GM03348 (cell line): ENCODE measurements around the gene AP3B2.
A peak's percentile ranks its signal among the peaks of the same experiment; 100 is the strongest.

ENCODE experiments used
- DNase-seq: peaks from one replicate; pipeline ENCODE4 v3.0.0; 2012; ENCODE audit warnings: low spot score

AP3B2 gene

GRCh38 chr15:82698711-82699345 lies 10.8 kb downstream of the AP3B2 start:
- DNase-seq = no peak

GRCh38 chr15:82697735-82698407 lies 11.8 kb downstream of the AP3B2 start:
- DNase-seq = no peak

- DNase-seq = no peak
These were observed 17.5 kb downstream of the AP3B2 start for GRCh38 chr15:82692171-82692570.

GRCh38 chr15:82689147-82689546 lies 20.5 kb downstream of the AP3B2 start:
- no peak for DNase-seq

DNA sequence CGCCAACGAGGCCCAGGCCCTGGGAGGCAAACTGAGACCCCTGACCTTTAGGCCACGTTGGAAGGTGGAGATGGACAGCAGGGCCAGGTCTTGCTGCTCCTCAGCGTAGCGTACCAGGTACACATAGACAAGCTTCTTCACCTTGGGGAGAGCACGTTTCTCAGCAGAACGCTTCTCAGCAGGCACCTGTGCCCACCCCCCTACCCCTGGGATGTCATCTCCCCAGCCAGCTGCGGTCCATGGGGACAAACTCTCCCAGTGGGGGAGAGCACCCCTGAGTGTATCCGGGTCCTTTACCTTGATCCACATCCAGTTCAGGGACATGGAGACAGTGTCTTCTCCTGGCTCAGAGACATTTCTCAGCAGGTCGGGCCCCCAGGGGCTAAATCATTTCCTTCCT lies 21.0 kb downstream of the AP3B2 start:
- no peak for DNase-seq

- DNase-seq = no peak
These were observed 28.3 kb downstream of the AP3B2 start for GRCh38 chr15:82681371-82681770.

GRCh38 chr15:82680200-82681102 lies 29.2 kb downstream of the AP3B2 start:
- no peak for DNase-seq

GRCh38 chr15:82679626-82680199 lies 30.0 kb downstream of the AP3B2 start:
- no peak for DNase-seq

DNA sequence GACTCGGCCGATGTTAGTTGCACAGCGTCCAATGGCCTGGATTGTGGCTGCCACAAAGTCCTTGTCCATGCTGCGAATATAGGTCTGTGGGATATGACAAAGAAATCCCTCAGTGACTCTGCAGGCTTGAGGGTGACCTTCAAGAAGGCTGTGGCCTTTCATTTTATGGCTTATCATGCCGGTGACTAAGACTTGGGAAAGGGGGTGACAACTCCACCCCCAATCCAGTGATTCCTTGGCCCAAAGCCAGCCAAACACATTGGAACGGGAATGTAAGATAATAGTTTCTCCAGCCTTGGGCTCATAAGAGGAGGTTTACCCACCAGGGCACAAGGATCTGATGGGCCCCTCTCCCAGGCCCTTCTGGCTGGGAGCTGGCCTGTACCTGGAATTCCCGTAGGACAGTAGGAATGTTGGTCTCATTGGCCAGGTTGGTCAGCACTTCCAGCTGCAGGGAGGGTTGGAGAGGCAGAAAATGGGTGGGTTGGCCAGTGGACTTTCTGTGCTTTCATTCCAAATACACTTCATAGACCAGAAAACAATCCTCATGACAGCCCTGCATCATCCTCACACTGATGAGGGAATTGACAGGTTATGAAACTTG lies 31.9 kb downstream of the AP3B2 start:
- no peak for DNase-seq

DNA sequence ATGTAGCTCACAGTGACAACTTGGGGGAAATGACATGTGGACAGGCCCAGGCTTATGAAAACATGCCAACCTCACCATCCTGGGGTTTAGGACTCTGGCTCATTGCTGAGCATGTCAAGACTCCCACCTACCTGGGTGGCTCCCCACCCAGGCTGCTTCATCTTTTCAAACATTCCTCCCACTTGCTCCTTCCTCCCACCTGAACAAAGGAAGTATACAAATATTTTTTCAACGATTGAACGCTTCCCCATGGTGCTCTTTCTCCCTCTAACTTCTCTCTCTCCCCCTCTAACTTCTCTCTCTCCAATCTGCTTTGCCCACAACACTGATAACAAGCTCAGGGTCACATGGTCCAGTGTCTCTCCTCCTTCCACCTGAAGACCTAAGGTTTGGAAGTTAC lies 34.8 kb downstream of the AP3B2 start:
- DNase-seq = no peak

- DNase-seq = no peak
These were observed 39.0 kb downstream of the AP3B2 start for GRCh38 chr15:82670699-82671098.

DNA sequence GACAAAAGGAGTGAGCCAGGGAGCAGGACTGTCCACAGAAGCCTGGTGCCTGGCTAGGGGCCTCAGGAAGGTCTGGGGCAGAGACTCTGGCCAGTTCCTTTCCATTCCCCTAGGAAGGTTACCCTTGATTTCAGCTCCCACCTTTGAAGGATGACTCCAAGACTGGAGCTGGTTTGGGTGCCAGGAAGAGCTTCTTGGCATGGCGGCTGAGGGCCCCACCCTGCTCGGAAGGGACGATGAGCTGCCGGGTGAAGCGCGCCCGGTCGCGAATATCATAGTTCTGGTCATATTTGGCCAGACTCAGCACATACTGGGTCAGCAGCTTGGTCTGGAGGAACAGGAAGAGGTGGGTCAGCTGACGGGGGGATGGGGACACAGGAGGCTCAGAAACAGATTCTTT lies 43.1 kb downstream of the AP3B2 start:
- DNase-seq = no peak

DNA sequence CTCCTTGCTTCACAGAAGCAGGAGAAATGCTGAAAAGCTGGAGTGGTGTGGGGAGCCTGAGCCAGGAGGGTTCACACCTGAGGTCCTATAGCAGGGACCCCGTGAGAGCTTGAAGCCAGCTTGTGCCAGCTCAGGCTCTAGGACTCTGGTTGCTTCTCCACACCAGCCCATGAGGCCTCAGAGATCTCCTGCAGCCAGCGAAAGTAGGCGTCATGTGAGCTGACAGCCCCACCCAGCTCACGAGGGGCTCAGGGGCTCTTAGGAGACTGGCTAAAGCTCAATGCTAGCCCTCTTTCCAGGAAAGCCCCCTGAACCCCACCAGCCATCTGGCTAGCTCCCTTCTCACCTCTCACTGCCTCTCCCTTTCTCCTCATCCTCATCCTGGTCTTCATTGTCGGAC lies 45.7 kb downstream of the AP3B2 start:
- no peak for DNase-seq

DNA sequence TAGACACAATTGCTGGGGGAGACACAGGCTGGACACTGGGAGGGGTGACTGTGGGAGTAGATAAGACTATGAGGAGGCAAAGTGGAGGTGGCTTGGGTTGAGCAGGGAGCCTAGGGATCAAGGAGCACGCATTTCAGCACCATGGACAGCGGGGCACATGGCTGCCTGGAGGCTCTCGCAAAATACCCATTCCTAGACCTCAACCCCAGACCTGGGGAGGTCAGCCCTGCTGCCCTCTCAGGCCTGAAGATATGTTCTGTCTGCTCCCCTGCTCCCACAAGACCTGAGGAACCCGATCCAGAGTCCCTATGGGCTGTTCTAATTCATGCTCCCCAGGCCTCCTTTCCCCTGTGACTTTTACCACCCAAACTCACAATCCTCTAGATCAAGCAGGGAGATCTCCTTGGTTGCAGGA lies 46.5 kb downstream of the AP3B2 start:
- DNase-seq = peak; percentile 75

DNA sequence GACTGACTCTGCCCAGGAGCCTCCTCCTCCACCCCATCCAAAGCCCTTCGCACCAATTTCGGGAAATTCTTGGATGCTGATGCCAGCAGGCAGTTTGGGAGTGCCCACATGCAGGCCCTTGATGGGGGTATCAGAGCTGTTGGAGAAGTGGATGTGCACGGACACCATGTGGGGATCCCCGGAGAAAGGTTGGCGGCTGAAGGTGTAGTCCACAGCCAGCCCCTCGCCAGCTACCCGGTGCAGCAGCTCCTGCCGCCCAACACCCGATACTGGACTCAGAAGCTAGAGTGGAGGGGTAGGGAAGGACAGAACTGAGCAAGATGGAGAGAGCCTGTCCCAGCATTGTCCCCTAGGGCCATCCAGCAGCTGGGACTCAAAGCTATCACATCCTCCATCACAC lies 47.0 kb downstream of the AP3B2 start:
- DNase-seq = no peak

GRCh38 chr15:82660378-82660777 lies 49.3 kb downstream of the AP3B2 start:
- DNase-seq = no peak

- DNase-seq = no peak
These were observed 52.9 kb downstream of the AP3B2 start for GRCh38 chr15:82656641-82657266.

- no peak for DNase-seq
These were observed 54.1 kb downstream of the AP3B2 start for GRCh38 chr15:82655606-82656005.

DNA sequence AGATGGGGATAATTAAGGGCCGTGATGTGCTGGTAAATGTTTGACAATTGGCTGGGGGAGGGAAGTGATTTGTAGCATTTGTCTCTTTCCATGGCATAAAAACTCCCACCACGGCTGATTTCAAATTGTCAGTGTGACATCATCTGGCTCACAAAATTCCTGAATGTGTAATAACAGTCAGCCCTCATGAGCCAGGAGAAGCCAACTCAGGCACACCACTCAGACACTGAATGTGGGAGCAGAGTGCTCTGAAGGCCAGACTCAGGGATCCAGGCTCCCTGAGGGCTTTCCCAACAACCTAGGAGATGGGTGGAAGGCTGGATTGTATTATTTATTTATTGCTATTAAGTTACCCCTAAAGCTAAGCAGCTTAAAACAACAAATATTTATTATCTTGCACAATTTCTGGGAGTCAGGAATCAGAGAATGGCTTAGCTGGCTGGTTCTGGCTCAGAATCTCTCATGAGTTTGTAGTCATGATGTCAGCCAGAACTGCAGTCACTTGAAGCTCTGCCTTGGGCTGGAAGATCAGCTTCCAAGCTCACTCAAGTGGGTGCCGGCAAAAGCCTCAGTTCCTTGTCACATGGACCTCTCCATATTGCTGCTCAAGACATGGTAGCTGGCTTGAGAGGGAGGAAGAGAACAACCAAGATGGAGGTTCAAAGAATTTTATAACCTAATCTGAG lies 56.0 kb downstream of the AP3B2 start:
- no peak for DNase-seq

- no peak for DNase-seq
These were observed 58.0 kb downstream of the AP3B2 start for GRCh38 chr15:82651708-82652107.

GRCh38 chr15:82650046-82650670 lies 59.5 kb downstream of the AP3B2 start:
- no peak for DNase-seq
